ENCODE results near the gene SUGCT. TPM values are rescaled to one million over a fixed set of nuclear protein-coding genes. Genes with fewer than 3 reads are reported as not detected.

SUGCT gene
- total RNA-seq, 1 donor from 2014 or later = 4.4 TPM

- no peak for DNase-seq (ENCODE audit: low read depth)
- no peak for TF ChIP-seq CTCF (conservative IDR thresholded peaks at IDR 0.05; ENCODE audit: low read depth, low read length)
- no peak overlapping the region for H3K4me3 ChIP-seq (ENCODE audit: low read depth, low read length)
Observed at GRCh38 chr7:40490603-40490924, 355.8 kb downstream of the SUGCT start.

- H3K4me3 ChIP-seq (ENCODE audit: low read depth, low read length) = no peak overlapping the region
- no peak for TF ChIP-seq CTCF (conservative IDR thresholded peaks at IDR 0.05; ENCODE audit: low read depth, low read length)
- no peak for DNase-seq (ENCODE audit: low read depth)
Observed at GRCh38 chr7:40492946-40493345, 358.1 kb downstream of the SUGCT start.

DNA sequence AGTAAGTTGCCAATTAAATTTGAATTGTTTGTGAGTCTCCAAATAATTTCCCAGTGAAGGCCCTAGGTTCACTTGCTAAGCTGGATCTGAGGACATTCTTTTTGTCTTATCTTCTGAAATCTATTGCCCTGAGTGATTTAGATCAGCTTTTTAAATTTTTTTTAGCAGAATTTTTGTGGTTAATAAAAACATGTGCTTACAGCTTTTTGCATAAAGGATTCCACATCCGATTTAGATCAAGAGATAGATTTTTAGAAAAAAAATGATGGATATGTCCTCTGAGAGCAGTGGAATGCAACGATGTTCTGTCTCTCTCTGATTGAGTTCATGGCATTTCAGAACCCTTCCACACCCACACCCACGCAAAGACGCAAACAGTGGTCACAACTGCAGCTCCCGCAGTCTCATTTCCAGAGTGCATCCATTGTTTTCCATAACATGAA, 358.8 kb downstream of the SUGCT start:
- H3K4me3 ChIP-seq (ENCODE audit: low read depth, low read length) = no peak overlapping the region
- no peak for DNase-seq (ENCODE audit: low read depth)
- no peak for TF ChIP-seq CTCF (conservative IDR thresholded peaks at IDR 0.05; ENCODE audit: low read depth, low read length)

- no peak for TF ChIP-seq CTCF (conservative IDR thresholded peaks at IDR 0.05; ENCODE audit: low read depth, low read length)
- no peak for DNase-seq (ENCODE audit: low read depth)
- H3K4me3 ChIP-seq (ENCODE audit: low read depth, low read length) = no peak overlapping the region
Observed at GRCh38 chr7:40498924-40499510, 364.2 kb downstream of the SUGCT start.

- DNase-seq (ENCODE audit: low read depth) = no peak
- no peak for TF ChIP-seq CTCF (conservative IDR thresholded peaks at IDR 0.05; ENCODE audit: low read depth, low read length)
- H3K4me3 ChIP-seq (ENCODE audit: low read depth, low read length) = no peak overlapping the region
Observed at GRCh38 chr7:40499718-40500117, 364.9 kb downstream of the SUGCT start.

DNA sequence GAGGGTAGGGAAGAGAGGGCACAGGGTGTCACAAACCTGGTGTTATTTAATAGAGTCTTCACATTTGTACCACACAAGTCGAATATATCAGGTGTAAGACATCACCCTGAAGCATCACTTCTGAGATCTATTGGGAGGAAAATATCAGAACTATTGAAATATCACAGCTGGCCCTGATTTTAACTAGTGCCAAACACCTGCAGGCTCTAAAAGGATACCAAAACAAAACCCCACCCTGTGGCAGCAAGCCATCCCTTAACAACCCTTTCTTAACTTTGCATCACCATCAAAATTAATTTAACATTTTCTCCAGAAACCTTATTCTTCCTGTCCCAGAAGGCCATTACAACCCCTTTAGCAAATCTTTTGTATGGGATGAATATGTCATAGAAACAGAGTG, 365.4 kb downstream of the SUGCT start:
- no peak for DNase-seq (ENCODE audit: low read depth)
- H3K4me3 ChIP-seq (ENCODE audit: low read depth, low read length) = no peak overlapping the region
- TF ChIP-seq CTCF (conservative IDR thresholded peaks at IDR 0.05; ENCODE audit: low read depth, low read length) = no peak

DNA sequence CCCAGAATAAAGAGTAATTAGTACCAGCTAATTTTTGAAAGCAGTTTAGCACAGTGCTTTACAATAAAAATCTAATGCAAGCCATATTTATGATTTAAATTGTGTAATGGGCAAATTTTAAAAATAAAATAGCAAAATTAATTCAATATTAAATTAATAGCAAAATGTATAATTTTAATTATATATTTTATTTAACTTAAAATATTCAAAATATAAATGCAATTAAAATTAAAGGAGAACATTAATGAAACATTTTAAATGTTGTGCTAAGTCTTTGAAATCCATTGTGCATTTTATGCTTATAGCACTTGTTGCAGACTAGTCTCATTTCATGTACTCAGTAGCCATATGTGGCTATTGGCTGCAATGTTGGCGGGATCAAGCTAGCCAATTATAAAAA, 367.6 kb downstream of the SUGCT start:
- no peak for DNase-seq (ENCODE audit: low read depth)
- no peak for TF ChIP-seq CTCF (conservative IDR thresholded peaks at IDR 0.05; ENCODE audit: low read depth, low read length)
- no peak overlapping the region for H3K4me3 ChIP-seq (ENCODE audit: low read depth, low read length)
